Hepatocyte (in vitro differentiated cells): Measurements from ENCODE around the gene BRINP2. TPM values are rescaled to one million over a fixed set of nuclear protein-coding genes. Genes with fewer than 3 reads are reported as not detected.

Experiments used
- DNase-seq: peaks from one replicate; pipeline ENCODE4 v3.0.0-alpha.2; 2016; ENCODE audit warnings: low spot score
- H2AFZ ChIP-seq: fragments of 200-600 bp; sonication (generic); 2 replicates; pipeline ENCODE4 v1.6.0; 2016; ENCODE audit warnings: antibody characterized with exemption, mild to moderate bottlenecking
- H3K27ac ChIP-seq: fragments of 200-600 bp; sonication (generic); 2 replicates; pipeline ENCODE4 v1.5.1; 2016; ENCODE audit warnings: mild to moderate bottlenecking
- H3K27me3 ChIP-seq: fragments of 200-600 bp; sonication (generic); 2 replicates; pipeline ENCODE4 v1.6.1; 2016
- H3K36me3 ChIP-seq: fragments of 200-600 bp; sonication (generic); replicated peaks from 2 replicates; pipeline ENCODE4 v1.5.1; 2016; ENCODE audit warnings: low read depth; ENCODE audit not compliant: insufficient read depth
- H3K4me1 ChIP-seq: fragments of 200-600 bp; sonication (generic); 2 replicates; pipeline ENCODE4 v1.5.1; 2016; ENCODE audit warnings: mild to moderate bottlenecking, moderate library complexity; ENCODE audit not compliant: insufficient read depth
- H3K4me2 ChIP-seq: fragments of 200-600 bp; sonication (generic); 2 replicates; pipeline ENCODE4 v1.6.0; 2016
- H3K4me3 ChIP-seq: fragments of 200-600 bp; sonication (generic); 2 replicates; pipeline ENCODE4 v1.5.1; 2016; ENCODE audit warnings: mild to moderate bottlenecking
- H3K79me2 ChIP-seq: fragments of 200-600 bp; sonication (generic); 2 replicates; pipeline ENCODE4 v1.6.0; 2017; ENCODE audit warnings: mild to moderate bottlenecking
- H3K9me2 ChIP-seq: fragments of 200-600 bp; sonication (generic); replicated peaks from 2 replicates; pipeline ENCODE4 v1.6.0; 2017; ENCODE audit warnings: mild to moderate bottlenecking; ENCODE audit not compliant: insufficient read depth
- H3K9me3 ChIP-seq: fragments of 200-600 bp; sonication (generic); 2 replicates; pipeline ENCODE4 v1.5.1; 2016; ENCODE audit warnings: low read depth, mild to moderate bottlenecking
- H4K20me1 ChIP-seq: fragments of 200-600 bp; sonication (generic); 2 replicates; pipeline ENCODE4 v1.6.0; 2016; ENCODE audit warnings: mild to moderate bottlenecking; ENCODE audit not compliant: insufficient read depth, poor library complexity, severe bottlenecking
- CTCF ChIP-seq: fragments of 200-600 bp; sonication (generic); IDR thresholded peaks from 2 replicates; pipeline ENCODE4 v1.5.1; 2016; ENCODE audit warnings: antibody characterized with exemption, mild to moderate bottlenecking; ENCODE audit not compliant: poor library complexity
- EZH2 ChIP-seq: fragments of 200-600 bp; sonication (generic); IDR thresholded peaks from 2 replicates; pipeline ENCODE4 v1.6.1; 2016; ENCODE audit warnings: antibody characterized with exemption, mild to moderate bottlenecking, borderline replicate concordance
- EZH2phosphoT487 ChIP-seq: fragments of 200-600 bp; sonication (generic); IDR thresholded peaks from one replicate; pipeline ENCODE4 v1.6.1; 2018; ENCODE audit warnings: antibody characterized with exemption, mild to moderate bottlenecking, low read depth, moderate library complexity; ENCODE audit not compliant: unreplicated experiment, severe bottlenecking
- WGBS: methylation state at CpG from one replicate; pipeline ENCODE4 v1.1.6; 2016; ENCODE audit warnings: low lambda C conversion rate; ENCODE audit errors: missing lambda C conversion rate; 5-methylcytosine and 5-hydroxymethylcytosine counted together
- polyA plus RNA-seq: library from polyadenylated mRNA; unstranded; fragments of >200 nt; fragmentation: Nextera tagmentation; extraction: Ambion mirVana; gene quantifications from 2 replicates; pipeline ENCODE4 v1.2.1, GENCODE V29; 2016
- total RNA-seq: library from RNA; depleted of rRNA; stranded (reverse); fragments of >200 nt; gene quantifications from 2 replicates; pipeline ENCODE4 v1.2.3, GENCODE V29; 2014

Gene BRINP2
- total and polyA plus RNA-seq, 2 experiments from 2014 or later: 1.5 TPM; not detected in 1

GRCh38 chr1:177307771-177308170 lies 137.0 kb downstream of the BRINP2 start:
- Histone ChIP-seq H3K27ac (no peak overlapping the region), H3K9me2 (no peaks in the 10 kb centered on the region), H3K4me3 (no peak overlapping the region), H3K4me2 (no peak overlapping the region), H3K79me2 (no peaks in the 10 kb centered on the region), H4K20me1 (no peaks in the 10 kb centered on the region), H3K27me3 (peaks cover 2% of the 10 kb centered on the region), H2AFZ (no peak overlapping the region), H3K36me3 (no peaks in the 10 kb centered on the region), H3K4me1 (no peaks in the 10 kb centered on the region), H3K9me3 (no peaks in the 10 kb centered on the region)
- no peak for DNase-seq
- no peak for TF ChIP-seq EZH2phosphoT487
- TF ChIP-seq EZH2: no peak
- TF ChIP-seq CTCF: no peak

DNA sequence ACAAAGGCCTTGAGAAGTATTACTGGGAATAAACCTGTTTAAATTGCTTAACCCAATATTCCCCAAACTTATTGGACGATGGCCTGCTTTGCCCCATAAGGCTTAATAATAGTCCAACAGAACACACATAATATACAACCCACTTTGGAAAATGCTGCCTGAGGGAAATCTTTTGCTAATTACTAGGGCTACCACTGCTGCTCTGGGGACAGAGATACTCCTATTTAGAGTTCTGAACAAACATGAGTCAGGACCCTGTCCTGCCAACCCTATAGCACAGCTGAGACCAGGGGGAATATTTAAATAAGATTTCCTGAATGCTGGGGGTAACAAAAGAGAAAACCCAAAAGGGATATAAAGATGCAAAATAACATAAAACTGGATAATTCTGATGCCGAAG lies 139.1 kb downstream of the BRINP2 start:
- no peak for DNase-seq
- H3K9me2 ChIP-seq: no peaks in the 10 kb centered on the region
- H3K27ac ChIP-seq: no peak overlapping the region
- H3K9me3 ChIP-seq: no peaks in the 10 kb centered on the region
- 69% methylated on average over 2 of the region's 2 CpGs for WGBS
- H3K36me3 ChIP-seq: no peaks in the 10 kb centered on the region
- no peaks in the 10 kb centered on the region for H3K79me2 ChIP-seq
- H3K4me1 ChIP-seq: no peaks in the 10 kb centered on the region
- no peak overlapping the region for H2AFZ ChIP-seq
- H4K20me1 ChIP-seq: no peaks in the 10 kb centered on the region
- H3K4me2 ChIP-seq: no peak overlapping the region
- H3K4me3 ChIP-seq: no peak overlapping the region
- no peak for TF ChIP-seq EZH2phosphoT487
- TF ChIP-seq CTCF: no peak
- no peak for TF ChIP-seq EZH2
- H3K27me3 ChIP-seq: peaks cover 2% of the 10 kb centered on the region

DNA sequence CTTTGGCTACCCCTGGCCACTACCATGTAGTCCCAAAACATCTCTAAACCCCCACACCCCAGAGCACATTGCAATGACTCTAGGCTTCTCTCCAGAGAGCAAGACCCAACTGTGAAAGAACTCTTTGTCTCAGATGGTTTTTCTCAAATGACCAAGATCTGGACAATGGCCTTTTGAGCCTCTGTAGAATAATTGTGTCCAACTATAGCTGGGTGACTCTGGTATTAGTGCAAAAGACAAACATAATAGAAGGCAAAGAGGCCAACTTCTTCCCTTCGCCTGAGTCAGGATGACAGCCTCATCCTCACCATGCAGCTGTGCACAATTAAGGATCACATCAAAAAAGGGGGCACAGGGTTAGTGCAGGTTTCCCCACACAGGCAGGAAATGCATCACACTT lies 139.6 kb downstream of the BRINP2 start:
- Histone ChIP-seq H4K20me1 (no peaks in the 10 kb centered on the region), H3K27me3 (peaks cover 2% of the 10 kb centered on the region), H3K27ac (no peak overlapping the region), H3K4me3 (no peak overlapping the region), H3K36me3 (no peaks in the 10 kb centered on the region), H3K9me3 (no peaks in the 10 kb centered on the region), H3K4me2 (no peak overlapping the region), H3K4me1 (no peaks in the 10 kb centered on the region), H3K9me2 (no peaks in the 10 kb centered on the region), H3K79me2 (no peaks in the 10 kb centered on the region), H2AFZ (no peak overlapping the region)
- no peak for DNase-seq
- 69% methylated on average over 1 of the region's 1 CpG for WGBS
- no peak for TF ChIP-seq EZH2phosphoT487
- no peak for TF ChIP-seq EZH2
- no peak for TF ChIP-seq CTCF

DNA sequence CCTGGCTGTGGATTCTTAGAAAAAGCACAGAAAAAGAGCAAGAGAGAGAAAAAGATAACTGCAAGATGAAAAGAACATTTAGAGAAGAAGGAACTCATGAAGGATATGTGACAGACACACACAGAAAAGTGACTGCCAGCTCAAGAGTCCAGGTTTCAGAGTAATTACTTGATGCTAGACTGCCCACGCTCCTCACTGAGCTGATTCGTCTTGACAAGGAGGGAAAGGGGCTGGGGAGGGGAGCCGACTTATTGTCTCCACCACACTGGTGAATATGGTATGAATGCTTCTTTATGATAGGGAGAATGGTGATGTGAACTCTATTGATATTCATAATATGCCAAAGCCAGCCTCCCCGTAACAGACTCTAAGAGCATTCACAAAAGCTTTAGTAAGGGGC lies 140.4 kb downstream of the BRINP2 start:
- H4K20me1 ChIP-seq: no peaks in the 10 kb centered on the region
- 79% methylated on average over 4 of the region's 4 CpGs for WGBS

More for the DNA sequence above, 140.4 kb downstream of the BRINP2 start:
- Histone ChIP-seq H3K79me2 (no peaks in the 10 kb centered on the region), H3K27me3 (peaks cover 2% of the 10 kb centered on the region), H3K9me3 (no peaks in the 10 kb centered on the region), H3K27ac (no peak overlapping the region), H3K4me3 (no peak overlapping the region), H3K4me2 (no peak overlapping the region), H3K4me1 (no peaks in the 10 kb centered on the region), H3K36me3 (no peaks in the 10 kb centered on the region), H3K9me2 (no peaks in the 10 kb centered on the region), H2AFZ (no peak overlapping the region)
- TF ChIP-seq EZH2phosphoT487: no peak
- TF ChIP-seq CTCF: no peak
- TF ChIP-seq EZH2: no peak
- DNase-seq: no peak
